HCT116 (cell line): ENCODE measurements around the gene INAVA. TPM values are rescaled to one million over a fixed set of nuclear protein-coding genes. Genes with fewer than 3 reads are reported as not detected.

Experiments
- ATAC-seq: fragments of 200-7000 bp; cut with Tn5 transposase; 2 replicates; pipeline ENCODE4 v1.9.1; 2020; ENCODE audit warnings: mild to moderate bottlenecking, moderate library complexity
- BruUV-seq: library from RNA; stranded (reverse); fragments of 400-500 nt; replicated peaks from 2 replicates; lab custom pipeline; 2021; lab: Mats Ljungman, UMichigan
- CTCF ChIA-PET: fragments of 300-600 bp; sonication (Branson Sonifier 250); formaldehyde crosslinking; loops from one replicate; lab custom pipeline; 2021; ENCODE audit warnings: antibody characterized with exemption; lab: Charles Lee
- POLR2A ChIA-PET: fragments of 300-600, 350-600 bp; sonication (Branson Sonifier 250); formaldehyde crosslinking; loops from one replicate; lab custom pipeline; 2021; ENCODE audit warnings: antibody characterized with exemption; lab: Charles Lee
- RAD21 ChIA-PET, 2 experiments: fragments of 300-600 bp; sonication (Branson Sonifier 250); formaldehyde crosslinking; loops; one replicate each; lab custom pipeline; 2023; ENCODE audit warnings: low total read pairs in 2 of 2; ENCODE audit not compliant: uncharacterized antibody in 2 of 2, unreplicated experiment in 2 of 2, low non-redundant PET in 1 of 2; lab: Charles Lee
- DNase-seq: peaks from one replicate; pipeline ENCODE4 v3.0.0-alpha.2; 2010; ENCODE audit warnings: low read depth, low spot score
- H2AFZ ChIP-seq: fragments of 200-600 bp; shearing (Covaris generic), sonication (generic); 2 replicates; pipeline ENCODE4 v1.6.1; 2017; ENCODE audit warnings: low read depth, mixed run types, mixed read lengths, antibody characterized with exemption, low read length; ENCODE audit not compliant: poor library complexity, severe bottlenecking
- H3K27ac ChIP-seq: 2 replicates; pipeline ENCODE4 v1.5.1; 2012; ENCODE audit warnings: low read depth, low read length
- H3K27me3 ChIP-seq: fragments of 200-600 bp; sonication (generic); 2 replicates; pipeline ENCODE4 v1.6.1; 2016; ENCODE audit warnings: mixed run types, low read length, mixed read lengths; ENCODE audit not compliant: insufficient read depth
- H3K36me3 ChIP-seq, 2 experiments: fragments of 200-500 bp in 1 of 2; fragments of 200-600 bp in 1 of 2; sonication (Bioruptor generic) in 1 of 2; sonication (generic) in 1 of 2; 2 replicates each; pipeline versions ENCODE4 v1.5.1 to v1.6.1; 2014 to 2016; ENCODE audit warnings: low read length in 2 of 2, inconsistent platforms in 1 of 2, mixed read lengths in 1 of 2, mixed run types in 1 of 2; ENCODE audit not compliant: insufficient read depth in 2 of 2, control insufficient read depth in 1 of 2
- H3K4me1 ChIP-seq, 2 experiments: fragments of 200-600 bp in 1 of 2; sonication (generic) in 1 of 2; 2 replicates each; pipeline versions ENCODE4 v1.5.1 to v1.6.1; 2012 to 2017; ENCODE audit warnings: low read length in 2 of 2, inconsistent platforms in 1 of 2, mild to moderate bottlenecking in 1 of 2, mixed read lengths in 1 of 2, mixed run types in 1 of 2, moderate library complexity in 1 of 2; ENCODE audit not compliant: insufficient read depth in 2 of 2, control insufficient read depth in 1 of 2
- H3K4me2 ChIP-seq: fragments of 200-600 bp; sonication (generic); 2 replicates; pipeline ENCODE4 v1.6.1; 2017; ENCODE audit warnings: mixed run types, low read length, mixed read lengths
- H3K4me3 ChIP-seq, 2 experiments: fragments of 200-600 bp in 1 of 2; sonication (generic) in 1 of 2; replicated peaks in 1 of 2; 2 replicates each; pipeline ENCODE4 v1.5.1; 2011 to 2016; ENCODE audit warnings: low read length in 2 of 2, control low read depth in 1 of 2, low read depth in 1 of 2, mild to moderate bottlenecking in 1 of 2, mixed read lengths in 1 of 2, mixed run types in 1 of 2
- H3K79me2 ChIP-seq: fragments of 200-600 bp; sonication (generic); 2 replicates; pipeline ENCODE4 v1.6.1; 2017; ENCODE audit warnings: mild to moderate bottlenecking, mixed run types, low read length, moderate library complexity, mixed read lengths; ENCODE audit not compliant: insufficient read depth
- H3K9ac ChIP-seq: fragments of 200-600 bp; sonication (generic); 2 replicates; pipeline ENCODE4 v1.6.1; 2016; ENCODE audit warnings: low read length, mixed read lengths
- H3K9me2 ChIP-seq: fragments of 200-600 bp; sonication (generic), shearing (Covaris generic); 2 replicates; pipeline ENCODE4 v1.6.1; 2017; ENCODE audit warnings: mixed run types, mild to moderate bottlenecking, moderate library complexity; ENCODE audit not compliant: insufficient read depth
- H3K9me3 ChIP-seq, 2 experiments: fragments of 200-500 bp in 1 of 2; fragments of 200-600 bp in 1 of 2; sonication (Bioruptor generic) in 1 of 2; sonication (generic) in 1 of 2; 2 replicates each; pipeline ENCODE4 v1.6.1; 2014 to 2017; ENCODE audit warnings: low read length in 2 of 2, mixed read lengths in 2 of 2, inconsistent platforms in 1 of 2, low read depth in 1 of 2, mild to moderate bottlenecking in 1 of 2, mixed run types in 1 of 2, moderate library complexity in 1 of 2; ENCODE audit not compliant: control insufficient read depth in 1 of 2, insufficient read depth in 1 of 2
- H4K20me1 ChIP-seq: fragments of 200-600 bp; sonication (generic), shearing (Covaris generic); 2 replicates; pipeline ENCODE4 v1.6.1; 2017; ENCODE audit warnings: mixed run types, mild to moderate bottlenecking, moderate library complexity; ENCODE audit not compliant: insufficient read depth
- ELF1 ChIP-seq: IDR thresholded peaks from 2 replicates; pipeline ENCODE4 v1.6.1; 2012; ENCODE audit warnings: low read depth, borderline replicate concordance
- POLR2AphosphoS5 ChIP-seq: IDR thresholded peaks from 2 replicates; pipeline ENCODE4 v1.6.1; 2011; ENCODE audit warnings: mild to moderate bottlenecking, low read depth, low read length, moderate library complexity
- SRF ChIP-seq: IDR thresholded peaks from 2 replicates; pipeline ENCODE4 v1.6.1; 2012; ENCODE audit warnings: low read depth
- intact Hi-C: fragments of 100-400 bp; cut with micrococcal nuclease; formaldehyde crosslinking; loops from 2 replicates; pipeline ENCODE4 v1.10.0; 2022
- total RNA-seq: library from RNA; stranded (reverse); gene quantifications from one replicate; pipeline ENCODE4 v1.2.1, GENCODE V29; 2021; ENCODE audit not compliant: unreplicated experiment
- TF ChIP-seq, protein P1 (sequence below): IDR thresholded peaks from 2 replicates; pipeline ENCODE4 v1.6.1; 2012

The INAVA gene
- total RNA-seq, 1 experiment from 2014 or later: 18.8 TPM

DNA sequence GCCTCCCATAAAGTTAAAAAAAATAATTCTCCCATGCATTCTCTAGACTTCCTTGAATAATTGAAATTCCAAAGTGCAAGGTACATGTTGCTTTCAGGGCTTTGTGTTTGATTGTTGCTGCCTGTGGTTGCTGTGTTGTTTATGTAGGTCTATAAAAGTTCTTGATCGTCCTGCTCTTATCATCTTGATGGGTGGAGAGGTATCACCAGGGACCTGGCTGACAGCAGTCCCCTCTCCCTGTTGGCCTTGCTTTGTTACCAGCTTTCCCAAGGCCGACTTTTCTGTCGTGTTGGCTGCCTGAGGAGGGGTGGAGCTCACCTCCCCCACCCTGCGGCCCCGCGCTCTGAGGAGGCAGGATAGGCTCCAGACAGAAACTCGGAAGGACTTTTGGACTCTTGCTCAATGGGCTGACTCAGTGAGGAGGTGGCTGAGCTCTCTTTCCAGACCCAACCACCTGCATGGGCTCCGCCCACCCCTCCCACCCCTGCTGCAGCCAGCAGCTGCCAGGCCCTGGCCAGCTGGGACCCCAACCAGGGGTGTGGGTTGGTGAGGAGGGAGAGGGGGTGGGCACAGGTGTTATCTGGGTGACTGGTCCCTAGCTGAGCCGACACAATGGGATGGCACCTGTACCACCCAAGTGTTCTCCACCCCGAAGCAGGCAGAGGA, 2.0 kb downstream of the INAVA start:
- DNase-seq (peak; percentile 54), ATAC-seq (peak; percentile 69)
- CTCF ChIA-PET: interaction anchor here (0.7 to 0.8 kb wide), 2 partner anchors 337 to 539 kb away, joined by 3 to 4 read pairs; no protein-coding TSS in a partner anchor
- Histone ChIP-seq H3K4me3 (peak overlapping the region; percentile 15 to 63), H3K4me2 (peak overlapping the region; percentile 97), H3K9me2 (no peaks in the 10 kb centered on the region), H3K36me3 (peaks cover 0 to 3% of the 10 kb centered on the region in 2 experiments; a peak in 1 of 4 replicates), H4K20me1 (no peaks in the 10 kb centered on the region), H3K27me3 (no peaks in the 10 kb centered on the region), H3K4me1 (peaks cover 44 to 61% of the 10 kb centered on the region in 2 experiments), H2AFZ (no peak overlapping the region), H3K9me3 (no peaks in the 10 kb centered on the region), H3K9ac (peak overlapping the region; percentile 43; the same call in 1 of the 2 replicates), H3K27ac (peak overlapping the region; percentile 40; the same call in 1 of the 2 replicates), H3K79me2 (no peaks in the 10 kb centered on the region; the same call in 1 of the 2 replicates)
- POLR2A ChIA-PET: interaction anchor here (1.4 kb wide), 1 partner anchor 29 kb away, joined by 5 read pairs; no protein-coding TSS in a partner anchor
- TF ChIP-seq POLR2AphosphoS5: peak; percentile 52
- no peak for TF ChIP-seq ELF1
- TF ChIP-seq, protein P1, sequence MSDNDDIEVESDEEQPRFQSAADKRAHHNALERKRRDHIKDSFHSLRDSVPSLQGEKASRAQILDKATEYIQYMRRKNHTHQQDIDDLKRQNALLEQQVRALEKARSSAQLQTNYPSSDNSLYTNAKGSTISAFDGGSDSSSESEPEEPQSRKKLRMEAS: no peak
- TF ChIP-seq SRF: no peak
- intact Hi-C loops: no loop called here
- no TSS peak for BruUV-seq
- RAD21 ChIA-PET: no interaction called here

DNA sequence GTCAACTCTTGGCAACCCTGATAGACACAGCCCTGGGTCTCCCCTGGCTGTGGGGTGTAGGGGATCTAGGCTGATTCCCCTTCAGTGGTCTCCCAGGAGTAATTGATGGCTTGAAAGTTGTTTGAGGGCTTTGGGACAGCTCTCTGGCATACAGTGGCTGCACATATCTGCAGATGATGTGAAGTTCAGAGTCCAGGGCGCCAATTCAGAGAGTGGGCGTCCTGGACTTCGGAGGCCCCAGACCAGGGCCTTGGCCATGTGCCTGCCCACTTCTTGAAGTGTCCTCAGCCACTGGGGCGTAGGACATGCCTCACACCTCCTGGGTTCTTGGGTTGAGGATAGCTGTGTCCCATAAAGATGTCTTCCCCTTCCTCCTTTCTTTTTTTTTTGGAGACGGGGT, 2.6 kb downstream of the INAVA start:
- no peak overlapping the region for H3K9ac ChIP-seq
- no peak for ATAC-seq
- H3K36me3 ChIP-seq: peaks cover 0 to 6% of the 10 kb centered on the region in 2 experiments; a peak in 2 of 4 replicates
- BruUV-seq: no TSS peak
- peak overlapping the region in 1 of 2 experiments; percentile 63; a peak in 1 of 4 replicates for H3K4me3 ChIP-seq
- intact Hi-C loops: no loop called here
- RAD21 ChIA-PET: no interaction called here
- H4K20me1 ChIP-seq: no peaks in the 10 kb centered on the region
- TF ChIP-seq, protein P1: no peak
- peaks cover 41 to 55% of the 10 kb centered on the region in 2 experiments for H3K4me1 ChIP-seq
- CTCF ChIA-PET: interaction anchor here (0.7 kb wide), 1 partner anchor 538 kb away, joined by 3 read pairs; no protein-coding TSS in a partner anchor
- H3K9me2 ChIP-seq: no peaks in the 10 kb centered on the region
- no peak for DNase-seq
- H3K4me2 ChIP-seq: peak overlapping the region; percentile 97
- no peak overlapping the region for H3K27ac ChIP-seq
- no peaks in the 10 kb centered on the region for H3K9me3 ChIP-seq
- H3K79me2 ChIP-seq: no peaks in the 10 kb centered on the region; the same call in 1 of the 2 replicates
- H3K27me3 ChIP-seq: no peaks in the 10 kb centered on the region
- no peak overlapping the region for H2AFZ ChIP-seq
- POLR2A ChIA-PET: interaction anchor here (1.4 kb wide), 1 partner anchor 29 kb away, joined by 5 read pairs; no protein-coding TSS in a partner anchor
